GM23338 (cell line): Measurements from ENCODE around the gene ART4. TPM values are rescaled to one million over a fixed set of nuclear protein-coding genes. Genes with fewer than 3 reads are reported as not detected.

Experiments
- ATAC-seq: fragments of 200-7000 bp; cut with Tn5 transposase; 3 replicates; pipeline ENCODE4 v1.9.1; 2020
- DNase-seq: peaks from one replicate; pipeline ENCODE4 v3.0.0-alpha.2; 2015; ENCODE audit warnings: low spot score
- H2AFZ ChIP-seq: fragments of 200-600 bp; sonication (generic); 2 replicates; pipeline ENCODE4 v1.8.0; 2016; ENCODE audit warnings: antibody characterized with exemption, mild to moderate bottlenecking, moderate library complexity
- H3F3A ChIP-seq: fragments of 200-600 bp; sonication (generic); replicated peaks from 2 replicates; pipeline ENCODE4 v1.8.0; 2017; ENCODE audit warnings: antibody characterized with exemption, mixed run types, low read depth
- H3K27ac ChIP-seq: fragments of 200-600 bp; sonication (generic); 2 replicates; pipeline ENCODE4 v1.6.1; 2016; ENCODE audit warnings: low read depth
- H3K27me3 ChIP-seq: fragments of 200-600 bp; sonication (generic); 2 replicates; pipeline ENCODE4 v1.8.0; 2016; ENCODE audit warnings: mild to moderate bottlenecking, mixed run types, moderate library complexity; ENCODE audit not compliant: insufficient read depth
- H3K36me3 ChIP-seq: fragments of 200-600 bp; sonication (generic); 2 replicates; pipeline ENCODE4 v1.8.0; 2016; ENCODE audit warnings: mild to moderate bottlenecking; ENCODE audit not compliant: insufficient read depth
- H3K4me1 ChIP-seq: fragments of 200-600 bp; sonication (generic); 2 replicates; pipeline ENCODE4 v1.8.0; 2016; ENCODE audit warnings: mild to moderate bottlenecking, moderate library complexity; ENCODE audit not compliant: insufficient read depth
- H3K4me2 ChIP-seq: fragments of 200-600 bp; sonication (generic); 2 replicates; pipeline ENCODE4 v1.7.1; 2017; ENCODE audit warnings: mixed run types
- H3K4me3 ChIP-seq: fragments of 200-600 bp; sonication (generic); 2 replicates; pipeline ENCODE4 v1.6.1; 2016; ENCODE audit warnings: mixed run types
- H3K79me2 ChIP-seq: fragments of 200-600 bp; sonication (generic); replicated peaks from 2 replicates; pipeline ENCODE4 v1.8.0; 2017; ENCODE audit warnings: mild to moderate bottlenecking; ENCODE audit not compliant: insufficient read depth
- H3K9me2 ChIP-seq: fragments of 200-600 bp; sonication (generic); 2 replicates; pipeline ENCODE4 v1.8.0; 2017; ENCODE audit not compliant: insufficient read depth
- H4K20me1 ChIP-seq: fragments of 200-600 bp; sonication (generic); replicated peaks from 2 replicates; pipeline ENCODE4 v1.8.0; 2017; ENCODE audit warnings: mild to moderate bottlenecking; ENCODE audit not compliant: insufficient read depth
- H3K27ac Mint-ChIP-seq: 2 replicates; pipeline ENCODE4 v1.8.0; 2020; ENCODE audit warnings: inconsistent platforms, mild to moderate bottlenecking, moderate library complexity, mixed read lengths
- H3K27me3 Mint-ChIP-seq: 3 replicates; pipeline ENCODE4 v1.8.0; 2022; ENCODE audit warnings: low read depth, mild to moderate bottlenecking, moderate library complexity, mixed read lengths, inconsistent platforms; ENCODE audit not compliant: insufficient read depth, poor library complexity
- H3K36me3 Mint-ChIP-seq: 3 replicates; pipeline ENCODE4 v1.8.0; 2021; ENCODE audit warnings: low read depth, mild to moderate bottlenecking, inconsistent platforms, moderate library complexity, mixed read lengths
- H3K4me1 Mint-ChIP-seq: 3 replicates; pipeline ENCODE4 v1.8.0; 2020; ENCODE audit warnings: mild to moderate bottlenecking, inconsistent platforms, mixed read lengths
- H3K4me3 Mint-ChIP-seq: 3 replicates; pipeline ENCODE4 v1.8.0; 2021; ENCODE audit warnings: moderate library complexity, mild to moderate bottlenecking, inconsistent platforms, mixed read lengths
- H3K9me3 Mint-ChIP-seq: 3 replicates; pipeline ENCODE4 v1.8.0; 2020; ENCODE audit warnings: moderate library complexity, mild to moderate bottlenecking, inconsistent platforms, mixed read lengths
- CREB1 ChIP-seq: fragments of 250-450 bp; sonication (Bioruptor Pico); IDR thresholded peaks from 2 replicates; pipeline ENCODE4 v1.5.0; 2020; ENCODE audit warnings: low read depth, mild to moderate bottlenecking, moderate library complexity
- CTCF ChIP-seq, 2 experiments: fragments of 200-600 bp in 1 of 2; sonication (generic) in 1 of 2; conservative IDR thresholded peaks; 2 replicates each; pipeline versions ENCODE4 v1.5.1 to v1.6.1; 2016 to 2017; ENCODE audit warnings: antibody characterized with exemption in 2 of 2, low read depth in 2 of 2, mild to moderate bottlenecking in 2 of 2, moderate library complexity in 1 of 2
- ETS1 ChIP-seq: IDR thresholded peaks from 2 replicates; pipeline ENCODE4 v1.6.1; 2016; ENCODE audit warnings: antibody characterized with exemption
- EZH2 ChIP-seq: fragments of 200-600 bp; sonication (generic); IDR thresholded peaks from one replicate; pipeline ENCODE4 v1.8.0; 2017; ENCODE audit warnings: antibody characterized with exemption, mild to moderate bottlenecking, low read depth; ENCODE audit not compliant: unreplicated experiment
- EZH2phosphoT487 ChIP-seq: fragments of 200-600 bp; sonication (generic); IDR thresholded peaks from one replicate; pipeline ENCODE4 v1.8.1; 2018; ENCODE audit warnings: antibody characterized with exemption; ENCODE audit not compliant: unreplicated experiment
- JUNB ChIP-seq: IDR thresholded peaks from one replicate; pipeline ENCODE4 v1.6.1; 2016; ENCODE audit warnings: antibody characterized with exemption; ENCODE audit not compliant: unreplicated experiment
- NANOG ChIP-seq: IDR thresholded peaks from 2 replicates; pipeline ENCODE4 v1.6.1; 2016; ENCODE audit warnings: antibody characterized with exemption, borderline replicate concordance
- POLR2AphosphoS5 ChIP-seq: IDR thresholded peaks from 2 replicates; pipeline ENCODE4 v1.6.1; 2016; ENCODE audit warnings: antibody characterized with exemption, low read depth
- REST ChIP-seq: IDR thresholded peaks from one replicate; pipeline ENCODE4 v1.6.1; 2018; ENCODE audit warnings: antibody characterized with exemption; ENCODE audit not compliant: unreplicated experiment
- STAT1 ChIP-seq: IDR thresholded peaks from one replicate; pipeline ENCODE4 v1.6.1; 2016; ENCODE audit warnings: antibody characterized with exemption; ENCODE audit not compliant: unreplicated experiment
- ZNF114 ChIP-seq: fragments of 250-450 bp; sonication (Bioruptor Pico); IDR thresholded peaks from 2 replicates; pipeline ENCODE4 v1.5.0; 2020; ENCODE audit warnings: mild to moderate bottlenecking, moderate library complexity
- ZNF331 ChIP-seq: fragments of 250-450 bp; sonication (Bioruptor Pico); IDR thresholded peaks from 2 replicates; pipeline ENCODE4 v1.5.0; 2020; ENCODE audit warnings: low read depth, mild to moderate bottlenecking, moderate library complexity
- ZNF462 ChIP-seq: fragments of 250-450 bp; sonication (Bioruptor Pico); IDR thresholded peaks from 2 replicates; pipeline ENCODE4 v1.5.0; 2020; ENCODE audit warnings: mild to moderate bottlenecking, moderate library complexity
- polyA plus RNA-seq: library from polyadenylated mRNA; unstranded; fragments of >200 nt; fragmentation: Nextera tagmentation; extraction: Ambion mirVana; gene quantifications from 2 replicates; pipeline ENCODE4 v1.2.1, GENCODE V29; 2016
- total RNA-seq: library from RNA; depleted of rRNA; stranded (reverse); fragments of >200 nt; shearing (Covaris generic); gene quantifications from 2 replicates; pipeline ENCODE4 v1.2.3, GENCODE V29; 2014

Gene ART4
- total and polyA plus RNA-seq, 2 experiments from 2014 or later = 0.08 TPM; not detected in 1

- H3F3A ChIP-seq = no peaks in the 10 kb centered on the region
- ATAC-seq (no peak), DNase-seq (no peak)
- H3K9me2 ChIP-seq = no peaks in the 10 kb centered on the region
- peak overlapping the region; percentile 73 for H3K4me3 ChIP-seq
- no peaks in the 10 kb centered on the region for H3K27me3 ChIP-seq
- H3K4me3 Mint-ChIP-seq = peak overlapping the region; percentile 98
- no peak overlapping the region for H2AFZ ChIP-seq
- H3K27me3 Mint-ChIP-seq = peaks cover 24% of the 10 kb centered on the region
- no peak overlapping the region for H3K27ac ChIP-seq
- H3K27ac Mint-ChIP-seq = no peak overlapping the region
- H4K20me1 ChIP-seq = peaks cover 5% of the 10 kb centered on the region; the same call in 1 of the 2 replicates
- no peaks in the 10 kb centered on the region for H3K36me3 ChIP-seq
- peaks cover 28% of the 10 kb centered on the region for H3K4me1 ChIP-seq
- TF ChIP-seq ZNF462 (no peak), REST (no peak), STAT1 (no peak), CREB1 (CRISPR knock-in tag) (no peak), ZNF114 (no peak), JUNB (no peak), EZH2phosphoT487 (no peak), CTCF (conservative IDR thresholded peaks at IDR 0.05; ENCODE audit: low read depth in 2 of 2) (no peak), POLR2AphosphoS5 (no peak), NANOG (no peak), EZH2 (no peak), ETS1 (no peak), ZNF331 (no peak)
- H3K36me3 Mint-ChIP-seq = peaks cover 4% of the 10 kb centered on the region; the same call in 2 of the 3 replicates
- peaks cover 3% of the 10 kb centered on the region; the same call in 2 of the 3 replicates for H3K9me3 Mint-ChIP-seq
- peak overlapping the region; percentile 77 for H3K4me2 ChIP-seq
- peaks cover 37% of the 10 kb centered on the region for H3K4me1 Mint-ChIP-seq
- H3K79me2 ChIP-seq = peaks cover 11% of the 10 kb centered on the region
Measured at GRCh38 chr12:14775636-14775980, 67.7 kb downstream of the ART4 start.
